Calu3 (cell line): ENCODE results near the gene CCDC180. TPM values are rescaled to one million over a fixed set of nuclear protein-coding genes. Genes with fewer than 3 reads are reported as not detected.
"Not testable (repeated sequence)": the region's sequence is repeated elsewhere in the genome, so short reads cannot be mapped to it uniquely, and the experiment has no call there.

Experiments
- Bru-seq: library from RNA; stranded (reverse); fragments of 400-500 nt; gene quantifications from one replicate; lab custom pipeline; 2021; lab: Mats Ljungman, UMichigan
- BruChase-seq, 2 experiments: library from RNA; stranded (reverse); fragments of 400-500 nt; gene quantifications; one replicate each; lab custom pipeline; 2021; lab: Mats Ljungman, UMichigan
- BruUV-seq: library from RNA; stranded (reverse); fragments of 400-500 nt; replicated peaks from 2 replicates; lab custom pipeline; 2021; lab: Mats Ljungman, UMichigan
- CTCF ChIA-PET: fragments of 300-600 bp; sonication (Branson Sonifier 250); formaldehyde crosslinking; loops from one replicate; lab custom pipeline; 2022; ENCODE audit warnings: antibody characterized with exemption; lab: Charles Lee
- DNase-seq: peaks from one replicate; pipeline ENCODE4 v3.0.0; 2022
- H3K27ac Mint-ChIP-seq: one replicate; pipeline ENCODE4 v1.8.0; 2022; ENCODE audit warnings: mixed read lengths; ENCODE audit not compliant: unreplicated experiment
- H3K27me3 Mint-ChIP-seq: one replicate; pipeline ENCODE4 v1.8.0; 2022; ENCODE audit warnings: mixed read lengths; ENCODE audit not compliant: unreplicated experiment
- H3K36me3 Mint-ChIP-seq: one replicate; pipeline ENCODE4 v1.8.0; 2022; ENCODE audit warnings: mild to moderate bottlenecking, moderate library complexity, mixed read lengths; ENCODE audit not compliant: insufficient read depth, unreplicated experiment
- H3K4me1 Mint-ChIP-seq: one replicate; pipeline ENCODE4 v1.8.0; 2022; ENCODE audit warnings: mild to moderate bottlenecking, low read depth, mixed read lengths; ENCODE audit not compliant: unreplicated experiment
- H3K4me3 Mint-ChIP-seq: one replicate; pipeline ENCODE4 v1.8.0; 2022; ENCODE audit warnings: mild to moderate bottlenecking, low read depth, moderate library complexity, mixed read lengths; ENCODE audit not compliant: unreplicated experiment
- H3K9me3 Mint-ChIP-seq: one replicate; pipeline ENCODE4 v1.8.0; 2022; ENCODE audit warnings: low read depth, mixed read lengths; ENCODE audit not compliant: unreplicated experiment
- intact Hi-C: fragments of 100-400 bp; cut with micrococcal nuclease; formaldehyde crosslinking; loops from one replicate; pipeline ENCODE4 v1.10.0; 2022; ENCODE audit not compliant: unreplicated experiment
- long read RNA-seq: library from polyadenylated mRNA; stranded (forward); transcript quantifications from one replicate; pipeline ENCODE4 v2.0.0, GENCODE V29; 2022
- total RNA-seq: library from RNA; stranded (reverse); gene quantifications from 2 replicates; pipeline ENCODE4 v1.2.3, GENCODE V29; 2022
- TF ChIP-seq, protein P1 (sequence below): fragments of 200-600 bp; IDR thresholded peaks from one replicate; pipeline ENCODE4 v1.8.0; 2022; ENCODE audit warnings: antibody characterized with exemption; ENCODE audit not compliant: unreplicated experiment

CCDC180 gene
- total RNA-seq (3.0 and 6.3 TPM in 2 replicates), Bru-seq, nascent RNA (percentile 51 among the genes with signal in this experiment), BruChase-seq, experiment 1, labeled RNA remaining after a 6-hour chase (not detected), BruChase-seq, experiment 2, labeled RNA remaining after a 2-hour chase (percentile 38 among the genes with signal in this experiment)
- long read RNA-seq, result 0 reads

DNA sequence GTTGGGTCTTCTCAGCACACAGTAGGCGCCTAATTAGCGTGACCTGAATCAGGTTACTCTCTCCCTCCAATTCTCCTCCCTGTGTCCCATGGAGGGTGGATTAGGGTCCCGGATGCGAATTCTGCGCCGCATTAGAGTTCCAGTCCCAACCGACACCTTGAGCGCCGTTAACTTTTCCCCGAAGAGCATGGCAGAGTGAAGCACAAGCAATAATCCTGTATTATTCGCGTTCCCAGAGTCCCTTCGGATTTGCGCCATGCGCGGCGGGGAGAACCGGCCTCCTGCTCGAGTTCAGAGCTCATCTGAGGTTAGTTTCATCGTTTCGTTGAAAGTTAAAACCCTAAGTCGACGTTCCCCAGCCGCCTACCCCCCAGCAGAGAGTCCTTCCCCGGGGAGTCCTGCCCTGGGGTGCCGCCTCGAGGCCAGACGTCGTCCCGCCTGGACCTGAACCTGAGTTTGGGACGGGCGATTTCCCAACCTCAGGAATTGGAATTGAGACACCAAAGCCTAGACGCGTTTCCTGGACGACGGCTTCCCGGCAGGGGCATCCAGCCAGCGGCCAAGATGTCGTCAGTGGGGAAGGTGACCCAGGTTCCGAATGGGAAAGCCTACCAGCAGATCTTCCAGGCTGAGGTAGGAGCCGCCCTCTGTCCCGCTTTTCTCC is at the start of gene CCDC180:
TSS of gene CCDC180 (plus strand) at position 160 of the 664 bp plus-strand sequence. CDS start at position 565, 405 bp downstream.
- Mint-ChIP-seq H3K4me1 (no peaks in the 10 kb centered on the region), H3K36me3 (peaks cover 5% of the 10 kb centered on the region), H3K27ac (no peak within 1 kb of the TSS), H3K9me3 (no peaks in the 10 kb centered on the region), H3K27me3 (no peaks in the 10 kb centered on the region), H3K4me3 (no peak within 1 kb of the TSS)
- no TSS peak for BruUV-seq
- intact Hi-C loops, result no loop called here
- CTCF ChIA-PET, result no interaction called here
- no peak for DNase-seq
- TF ChIP-seq, protein P1, sequence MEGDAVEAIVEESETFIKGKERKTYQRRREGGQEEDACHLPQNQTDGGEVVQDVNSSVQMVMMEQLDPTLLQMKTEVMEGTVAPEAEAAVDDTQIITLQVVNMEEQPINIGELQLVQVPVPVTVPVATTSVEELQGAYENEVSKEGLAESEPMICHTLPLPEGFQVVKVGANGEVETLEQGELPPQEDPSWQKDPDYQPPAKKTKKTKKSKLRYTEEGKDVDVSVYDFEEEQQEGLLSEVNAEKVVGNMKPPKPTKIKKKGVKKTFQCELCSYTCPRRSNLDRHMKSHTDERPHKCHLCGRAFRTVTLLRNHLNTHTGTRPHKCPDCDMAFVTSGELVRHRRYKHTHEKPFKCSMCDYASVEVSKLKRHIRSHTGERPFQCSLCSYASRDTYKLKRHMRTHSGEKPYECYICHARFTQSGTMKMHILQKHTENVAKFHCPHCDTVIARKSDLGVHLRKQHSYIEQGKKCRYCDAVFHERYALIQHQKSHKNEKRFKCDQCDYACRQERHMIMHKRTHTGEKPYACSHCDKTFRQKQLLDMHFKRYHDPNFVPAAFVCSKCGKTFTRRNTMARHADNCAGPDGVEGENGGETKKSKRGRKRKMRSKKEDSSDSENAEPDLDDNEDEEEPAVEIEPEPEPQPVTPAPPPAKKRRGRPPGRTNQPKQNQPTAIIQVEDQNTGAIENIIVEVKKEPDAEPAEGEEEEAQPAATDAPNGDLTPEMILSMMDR, result no peak

GRCh38 chr9:97259834-97260514 is 47.5 kb upstream of the CCDC180 start:
- intact Hi-C loops, H3K4me3 Mint-ChIP-seq, H3K9me3 Mint-ChIP-seq, H3K27me3 Mint-ChIP-seq, H3K4me1 Mint-ChIP-seq, H3K36me3 Mint-ChIP-seq, DNase-seq, H3K27ac Mint-ChIP-seq, BruUV-seq, CTCF ChIA-PET: not testable (repeated sequence)

DNA sequence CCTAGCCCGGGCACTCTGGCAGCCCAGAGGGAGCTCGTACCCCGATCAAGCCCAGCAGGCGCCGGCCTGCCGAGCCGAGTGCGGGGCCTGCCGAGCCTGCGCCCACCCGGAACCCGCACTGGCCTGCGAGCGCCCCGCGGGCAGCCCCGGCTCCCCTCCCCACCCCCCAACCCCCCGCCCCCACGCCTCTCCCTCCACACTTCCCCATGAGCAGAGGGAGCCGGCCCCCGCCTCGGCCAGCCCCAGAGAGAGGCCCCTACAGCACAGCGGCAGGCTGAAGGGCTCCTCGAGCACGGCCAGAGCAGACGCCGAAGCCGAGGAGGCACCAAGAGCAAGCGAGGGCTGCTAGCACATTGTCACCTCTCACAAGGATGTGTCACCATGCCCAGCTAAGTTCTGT is 36.2 kb upstream of the CCDC180 start:
- no TSS peak for BruUV-seq
- intact Hi-C loops, result no loop called here
- CTCF ChIA-PET, result no interaction called here

GRCh38 chr9:97272072-97272471 is 35.4 kb upstream of the CCDC180 start:
- no peaks in the 10 kb centered on the region for H3K4me1 Mint-ChIP-seq
- TF ChIP-seq, protein P1, result no peak
- CTCF ChIA-PET, result no interaction called here
- H3K4me3 Mint-ChIP-seq, result no peak overlapping the region
- H3K9me3 Mint-ChIP-seq, result no peaks in the 10 kb centered on the region
- DNase-seq, result no peak
- no peaks in the 10 kb centered on the region for H3K27me3 Mint-ChIP-seq
- H3K36me3 Mint-ChIP-seq, result no peaks in the 10 kb centered on the region
- intact Hi-C loops, result no loop called here
- no peak overlapping the region for H3K27ac Mint-ChIP-seq
- BruUV-seq, result no TSS peak

More for the DNA sequence above, 36.2 kb upstream of the CCDC180 start:
- no peaks in the 10 kb centered on the region for H3K9me3 Mint-ChIP-seq
- no peak overlapping the region for H3K27ac Mint-ChIP-seq
- no peak for DNase-seq
- no peak overlapping the region for H3K4me3 Mint-ChIP-seq
- no peaks in the 10 kb centered on the region for H3K4me1 Mint-ChIP-seq
- no peaks in the 10 kb centered on the region for H3K36me3 Mint-ChIP-seq
- no peaks in the 10 kb centered on the region for H3K27me3 Mint-ChIP-seq
- TF ChIP-seq, protein P1, result no peak
